Measurements from ENCODE around the gene PPARD. TPM values are rescaled to one million over a fixed set of nuclear protein-coding genes. Genes with fewer than 3 reads are reported as not detected.

Gene PPARD
- total RNA-seq, 1 donor from 2014 or later, result 4.9 TPM

GRCh38 chr6:35451354-35452182 is 109.2 kb downstream of the PPARD start:
- peaks cover 30% of the 10 kb centered on the region for H3K4me1 ChIP-seq
- peak overlapping the region; percentile 67 for H3K4me2 ChIP-seq
- H3K4me1 Mint-ChIP-seq, result peaks cover 38% of the 10 kb centered on the region
- H3K79me2 ChIP-seq (ENCODE audit: low read depth), result no peaks in the 10 kb centered on the region
- H3K36me3 Mint-ChIP-seq, result peaks cover 9% of the 10 kb centered on the region
- H3F3A ChIP-seq (ENCODE audit: low read depth), result peaks cover 25% of the 10 kb centered on the region
- H3K9me3 Mint-ChIP-seq, result no peaks in the 10 kb centered on the region
- no peak for TF ChIP-seq EZH2phosphoT487 (IDR thresholded peaks at IDR 0.05)
- TF ChIP-seq EZH2 (IDR thresholded peaks at IDR 0.05), result no peak
- TF ChIP-seq CTCF (IDR thresholded peaks at IDR 0.05), result no peak
- no peaks in the 10 kb centered on the region for H3K36me3 ChIP-seq
- H3K4me3 ChIP-seq, result peak overlapping the region; percentile 55
- H3K27ac ChIP-seq, result no peak overlapping the region
- H3K27ac Mint-ChIP-seq, result no peak overlapping the region
- no peak for DNase-seq (ENCODE audit: low spot score)
- peaks cover 32% of the 10 kb centered on the region for H3K27me3 ChIP-seq
- H3K9ac ChIP-seq, result no peak overlapping the region
- peaks cover 2% of the 10 kb centered on the region for H4K20me1 ChIP-seq (ENCODE audit: low read depth)
- peak overlapping the region; percentile 76 for H3K4me3 Mint-ChIP-seq
- peaks cover 13% of the 10 kb centered on the region for H3K27me3 Mint-ChIP-seq (ENCODE audit: insufficient read depth, low read depth)
- no peak overlapping the region for H2AFZ ChIP-seq (replicated peaks)
- H3K9me3 ChIP-seq (ENCODE audit: low read depth), result no peaks in the 10 kb centered on the region

- H3K4me3 ChIP-seq, result peak within 1 kb of the TSS; percentile 55
- H3K27ac Mint-ChIP-seq, result no peak within 1 kb of the TSS
- H2AFZ ChIP-seq (replicated peaks), result peak within 1 kb of the TSS; percentile 7
- H3K27ac ChIP-seq, result no peak within 1 kb of the TSS
- peaks cover 2% of the 10 kb centered on the region for H4K20me1 ChIP-seq (ENCODE audit: low read depth)
- H3K9ac ChIP-seq, result peak within 1 kb of the TSS; percentile 24
- peaks cover 9% of the 10 kb centered on the region for H3K36me3 Mint-ChIP-seq
- TF ChIP-seq EZH2 (IDR thresholded peaks at IDR 0.05) (no peak), EZH2phosphoT487 (IDR thresholded peaks at IDR 0.05) (no peak), CTCF (IDR thresholded peaks at IDR 0.05) (no peak)
- H3F3A ChIP-seq (ENCODE audit: low read depth), result peaks cover 25% of the 10 kb centered on the region
- peaks cover 13% of the 10 kb centered on the region for H3K27me3 Mint-ChIP-seq (ENCODE audit: insufficient read depth, low read depth)
- peak within 1 kb of the TSS; percentile 88 for H3K4me2 ChIP-seq
- peaks cover 38% of the 10 kb centered on the region for H3K4me1 Mint-ChIP-seq
- no peaks in the 10 kb centered on the region for H3K79me2 ChIP-seq (ENCODE audit: low read depth)
- H3K9me3 ChIP-seq (ENCODE audit: low read depth), result no peaks in the 10 kb centered on the region
- peak; percentile 99 for DNase-seq (ENCODE audit: low spot score)
- no peaks in the 10 kb centered on the region for H3K36me3 ChIP-seq
- H3K4me1 ChIP-seq, result peaks cover 30% of the 10 kb centered on the region
- H3K9me3 Mint-ChIP-seq, result no peaks in the 10 kb centered on the region
- peaks cover 32% of the 10 kb centered on the region for H3K27me3 ChIP-seq
- H3K4me3 Mint-ChIP-seq, result peak within 1 kb of the TSS; percentile 83
Measured at GRCh38 chr6:35452183-35453090, 110.1 kb downstream of the PPARD start, which contains the start of gene FANCE. Gene FANCE, plus strand, starts transcription at chr6:35452338. Its CDS starts 208 bp downstream, at chr6:35452546.

GRCh38 chr6:35453236-35453635 is 110.9 kb downstream of the PPARD start:
- H3K36me3 Mint-ChIP-seq, result peaks cover 9% of the 10 kb centered on the region
- Histone ChIP-seq H3K9ac (no peak overlapping the region), H3K9me3 (ENCODE audit: low read depth) (no peaks in the 10 kb centered on the region), H3K27me3 (peaks cover 32% of the 10 kb centered on the region), H3K79me2 (ENCODE audit: low read depth) (no peaks in the 10 kb centered on the region), H3K36me3 (no peaks in the 10 kb centered on the region), H3F3A (ENCODE audit: low read depth) (peaks cover 25% of the 10 kb centered on the region), H3K4me3 (peak overlapping the region; percentile 55), H2AFZ (replicated peaks) (no peak overlapping the region), H4K20me1 (ENCODE audit: low read depth) (peaks cover 2% of the 10 kb centered on the region), H3K27ac (no peak overlapping the region), H3K4me2 (peak overlapping the region; percentile 88), H3K4me1 (peaks cover 30% of the 10 kb centered on the region)
- H3K27me3 Mint-ChIP-seq (ENCODE audit: insufficient read depth, low read depth), result peaks cover 9% of the 10 kb centered on the region
- peak overlapping the region; percentile 83 for H3K4me3 Mint-ChIP-seq
- H3K4me1 Mint-ChIP-seq, result peaks cover 38% of the 10 kb centered on the region
- H3K9me3 Mint-ChIP-seq, result no peaks in the 10 kb centered on the region
- no peak overlapping the region for H3K27ac Mint-ChIP-seq
- DNase-seq (ENCODE audit: low spot score), result no peak
- no peak for TF ChIP-seq EZH2phosphoT487 (IDR thresholded peaks at IDR 0.05)
- no peak for TF ChIP-seq CTCF (IDR thresholded peaks at IDR 0.05)
- TF ChIP-seq EZH2 (IDR thresholded peaks at IDR 0.05), result no peak
